Anterior cingulate cortex (tissue), 58 donors: ENCODE results near the gene DIS3L2.

Source experiments
- DNase-seq, 58 donors: peaks; one replicate each; lab custom pipeline; 2025; lab: John Stamatoyannopoulos, UW

Gene DIS3L2

DNA sequence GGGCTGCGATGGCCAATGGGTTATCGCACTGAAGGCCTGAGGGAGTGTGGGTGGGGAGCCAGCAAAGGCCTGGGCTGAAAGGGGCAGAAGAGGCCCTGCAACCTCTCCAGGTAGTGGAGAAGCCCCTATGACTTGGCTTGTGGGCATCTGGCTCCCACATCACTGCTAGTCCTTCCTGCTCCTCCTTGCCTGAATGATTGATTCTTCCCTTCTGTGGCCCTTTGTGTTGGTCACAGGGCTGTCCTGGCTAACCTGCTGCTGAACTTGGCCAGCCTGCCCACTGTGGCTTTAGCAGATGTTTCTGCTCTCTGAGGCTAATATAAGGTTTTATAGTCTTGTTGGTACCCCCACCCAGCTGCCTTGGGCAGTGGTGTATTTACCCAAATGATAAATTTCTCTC is 280.8 kb downstream of the DIS3L2 start:
- DNase-seq: no peak

- DNase-seq: no peak
These were observed 283.6 kb downstream of the DIS3L2 start for GRCh38 chr2:232245111-232245510.

GRCh38 chr2:232246245-232246644 is 284.7 kb downstream of the DIS3L2 start:
- no peak for DNase-seq

DNA sequence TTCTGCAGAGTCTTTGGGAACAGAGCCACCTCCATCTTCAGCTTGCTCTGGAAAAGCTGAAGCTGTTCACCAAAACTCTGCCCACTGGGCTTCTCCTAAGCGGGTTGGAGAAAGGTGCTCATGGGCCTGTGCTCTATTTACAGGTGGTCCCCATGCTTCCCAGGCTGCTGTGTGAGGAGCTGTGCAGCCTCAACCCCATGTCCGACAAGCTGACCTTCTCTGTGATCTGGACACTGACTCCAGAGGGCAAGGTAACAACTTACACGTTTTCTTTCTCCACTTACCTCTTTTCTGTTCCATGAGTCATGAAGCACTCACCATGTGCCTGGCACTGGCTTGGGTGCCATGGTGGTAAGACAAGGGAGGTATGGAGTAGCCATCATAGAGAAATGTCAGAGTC is 287.6 kb downstream of the DIS3L2 start:
- no peak for DNase-seq

DNA sequence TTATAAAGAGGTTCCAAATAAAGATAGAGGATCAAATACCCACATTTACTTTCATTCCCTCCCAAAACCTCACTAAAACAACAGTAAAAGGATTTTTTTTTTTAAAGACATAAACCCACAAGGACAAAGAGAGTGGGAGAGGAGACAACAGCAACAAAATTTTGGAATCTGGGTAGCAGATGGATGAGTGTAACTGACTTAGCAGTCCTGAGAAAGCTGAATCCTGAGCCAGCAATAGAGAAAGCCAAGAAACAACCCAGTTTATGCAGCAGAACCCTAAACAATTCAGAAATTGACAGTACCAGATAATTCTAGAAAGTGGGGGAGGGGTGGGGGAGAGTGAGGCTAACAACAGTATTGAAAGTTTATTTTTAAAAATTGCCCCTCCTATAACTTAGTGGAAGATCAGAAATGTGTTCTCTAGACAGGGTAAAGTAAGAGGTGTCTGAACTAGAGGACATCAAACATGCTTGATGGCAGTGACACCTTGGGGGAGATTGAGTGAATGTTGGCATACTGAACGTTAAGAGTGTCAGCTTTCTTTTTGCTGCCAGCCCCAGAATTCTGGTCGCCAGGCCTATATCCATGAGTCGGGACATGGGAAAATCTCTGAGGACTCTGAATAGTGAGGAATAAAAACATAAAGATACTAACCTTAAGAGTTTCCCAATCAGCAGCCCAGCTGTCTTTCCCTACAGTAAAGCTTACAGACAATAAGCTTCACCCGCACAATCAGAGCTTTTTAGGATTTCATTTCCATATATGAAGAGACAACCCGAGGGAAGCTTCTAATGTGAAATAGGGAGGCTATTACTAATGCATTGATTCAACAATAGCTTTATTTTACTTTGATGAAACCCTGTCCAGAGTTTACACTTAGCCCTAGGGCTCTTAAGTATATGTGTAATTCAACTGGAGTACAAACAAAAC is 289.0 kb downstream of the DIS3L2 start:
- DNase-seq: no peak

DNA sequence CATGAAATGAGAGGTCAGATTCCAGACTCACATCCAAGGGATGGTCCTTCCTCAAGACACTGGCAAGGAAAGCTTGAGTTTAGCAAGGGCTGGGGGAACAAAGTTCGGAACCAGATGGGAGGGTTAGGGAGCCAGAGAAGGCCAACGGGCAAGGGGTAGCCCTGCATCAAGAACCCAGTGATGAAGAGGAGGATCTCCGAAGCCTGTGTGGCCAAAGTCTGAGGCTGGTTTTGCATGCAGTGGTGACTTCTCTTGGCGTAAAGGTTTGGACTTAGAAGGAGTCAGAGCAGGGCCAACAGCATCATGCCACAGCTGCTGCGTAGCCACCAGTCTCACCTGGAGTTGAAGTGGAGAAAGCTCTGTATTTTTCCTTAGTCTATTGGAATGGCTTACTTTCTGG is 293.5 kb downstream of the DIS3L2 start:
- no peak for DNase-seq

GRCh38 chr2:232260075-232260474 is 298.6 kb downstream of the DIS3L2 start:
- DNase-seq: peak in 1 of 58 donors; percentile 40

DNA sequence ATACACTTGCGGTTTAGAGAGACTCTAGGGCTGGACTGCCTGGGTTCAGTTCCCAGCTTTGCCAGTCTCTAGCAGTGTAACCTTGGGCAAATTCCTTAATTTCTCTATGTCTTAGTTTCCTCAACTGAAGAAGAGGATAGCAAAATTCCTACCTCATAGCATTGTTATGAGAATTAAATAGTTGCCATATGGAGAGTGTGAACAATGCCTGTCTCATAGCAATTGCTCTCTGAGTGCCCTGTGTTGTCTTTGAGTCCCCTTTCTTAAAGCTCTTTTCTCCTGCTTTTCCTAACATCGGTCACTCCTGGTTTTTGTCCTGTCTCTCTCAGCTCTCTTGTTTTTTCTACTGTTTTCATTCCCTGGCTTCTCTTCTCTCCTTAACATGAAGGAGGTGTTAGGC is 300.3 kb downstream of the DIS3L2 start:
- no peak for DNase-seq

- no peak for DNase-seq
These were observed 301.8 kb downstream of the DIS3L2 start for GRCh38 chr2:232263295-232263694.

GRCh38 chr2:232264081-232264480 is 302.6 kb downstream of the DIS3L2 start:
- DNase-seq: no peak

DNA sequence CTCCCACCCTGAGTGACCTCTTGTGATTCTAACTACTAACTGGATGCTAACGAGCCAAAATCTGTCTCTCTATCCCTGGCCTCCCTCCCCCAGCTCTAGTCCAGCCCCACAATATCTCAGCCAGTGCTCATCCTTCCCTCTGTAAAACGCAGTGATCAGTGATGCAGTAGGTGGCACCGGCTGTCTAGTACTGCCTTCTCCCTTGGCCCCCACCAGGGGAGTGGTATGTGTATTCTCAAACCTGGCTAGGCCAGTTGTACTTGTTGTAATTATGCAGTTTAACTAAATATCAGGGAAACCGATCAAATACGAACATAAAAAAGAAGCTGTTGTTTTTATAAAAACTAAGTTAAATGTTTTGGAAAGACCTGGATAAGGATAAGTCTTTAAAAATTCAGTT is 303.8 kb downstream of the DIS3L2 start:
- no peak for DNase-seq

DNA sequence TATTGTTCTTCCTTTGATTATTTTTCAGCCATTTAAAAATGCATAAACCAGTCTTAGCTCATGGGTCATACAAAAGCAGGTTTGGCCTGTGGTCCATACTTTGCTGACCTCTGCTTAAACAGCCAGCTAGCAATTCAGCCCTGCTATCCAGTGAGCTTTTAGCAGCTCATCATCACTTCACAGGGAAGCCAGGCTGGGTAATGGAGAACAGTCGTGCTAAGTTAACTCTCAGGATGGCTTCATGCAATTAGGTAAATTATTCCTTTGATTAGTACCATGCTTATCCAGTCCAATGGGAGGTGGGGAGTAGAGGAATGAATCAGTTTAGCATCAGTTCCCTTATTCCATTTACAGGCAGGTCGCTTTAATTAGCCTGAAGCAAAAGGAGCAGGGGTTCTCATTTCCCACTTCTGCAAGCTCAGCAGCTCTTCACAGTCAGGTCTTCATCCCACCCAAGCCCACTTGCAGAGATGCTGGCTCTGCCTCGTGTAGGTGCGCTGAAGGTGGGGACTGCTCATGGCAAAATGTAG is 307.2 kb downstream of the DIS3L2 start:
- DNase-seq: no peak

DNA sequence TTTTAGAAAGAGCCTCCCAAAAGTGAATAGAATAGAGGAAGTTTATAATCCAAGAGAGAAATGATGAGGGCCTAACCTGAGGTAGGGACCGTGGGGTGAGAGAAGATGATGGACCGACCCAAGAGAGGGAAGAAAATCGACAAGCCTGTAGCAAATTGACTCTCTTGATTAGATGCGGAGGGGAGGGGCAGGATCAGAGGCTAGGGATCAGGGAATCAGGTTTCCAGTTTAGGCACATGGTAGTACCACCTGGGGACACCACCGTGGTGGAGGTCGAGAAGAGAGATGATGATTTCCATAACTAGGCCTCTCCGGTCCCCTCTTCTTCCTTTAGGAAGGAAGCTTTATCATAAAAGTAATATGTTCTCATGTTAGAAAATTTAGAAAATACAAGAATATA is 308.4 kb downstream of the DIS3L2 start:
- no peak for DNase-seq

DNA sequence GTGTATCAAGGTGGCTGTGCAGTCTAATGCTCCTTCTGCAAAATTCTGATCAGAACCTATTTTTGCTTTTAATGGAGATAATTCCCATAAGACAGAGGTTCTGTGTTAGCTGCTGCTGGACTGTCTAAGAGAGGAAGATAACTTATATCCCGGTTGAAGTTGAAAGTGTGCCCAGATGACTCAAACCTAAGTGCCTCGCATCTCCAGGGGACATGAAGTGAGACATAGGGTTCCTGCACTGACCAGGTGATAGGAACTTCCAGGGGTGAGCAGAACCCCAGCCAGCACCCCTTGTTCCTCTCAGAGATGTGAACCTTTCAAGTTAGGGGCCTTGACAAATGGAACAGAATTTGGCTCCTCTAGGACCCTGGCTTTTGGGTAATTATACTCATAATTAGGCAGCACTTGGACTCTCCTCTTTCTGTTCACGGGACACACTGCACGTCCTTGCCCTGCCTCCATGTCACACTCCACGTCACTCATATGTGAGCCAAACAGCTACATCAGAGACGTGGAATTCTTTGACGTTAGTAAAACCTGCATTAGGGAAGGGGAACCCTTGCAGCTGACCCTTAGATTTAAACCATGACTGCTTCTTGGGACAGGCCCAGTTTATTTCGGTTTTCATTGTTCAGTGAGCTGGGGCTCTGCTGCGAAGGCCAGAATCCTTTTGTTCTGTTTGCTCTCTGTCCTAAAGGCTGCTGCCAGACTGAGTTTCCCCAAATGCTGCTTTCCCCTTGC is 312.6 kb downstream of the DIS3L2 start:
- DNase-seq: no peak

- no peak for DNase-seq
These were observed 314.2 kb downstream of the DIS3L2 start for GRCh38 chr2:232275670-232276069.

DNA sequence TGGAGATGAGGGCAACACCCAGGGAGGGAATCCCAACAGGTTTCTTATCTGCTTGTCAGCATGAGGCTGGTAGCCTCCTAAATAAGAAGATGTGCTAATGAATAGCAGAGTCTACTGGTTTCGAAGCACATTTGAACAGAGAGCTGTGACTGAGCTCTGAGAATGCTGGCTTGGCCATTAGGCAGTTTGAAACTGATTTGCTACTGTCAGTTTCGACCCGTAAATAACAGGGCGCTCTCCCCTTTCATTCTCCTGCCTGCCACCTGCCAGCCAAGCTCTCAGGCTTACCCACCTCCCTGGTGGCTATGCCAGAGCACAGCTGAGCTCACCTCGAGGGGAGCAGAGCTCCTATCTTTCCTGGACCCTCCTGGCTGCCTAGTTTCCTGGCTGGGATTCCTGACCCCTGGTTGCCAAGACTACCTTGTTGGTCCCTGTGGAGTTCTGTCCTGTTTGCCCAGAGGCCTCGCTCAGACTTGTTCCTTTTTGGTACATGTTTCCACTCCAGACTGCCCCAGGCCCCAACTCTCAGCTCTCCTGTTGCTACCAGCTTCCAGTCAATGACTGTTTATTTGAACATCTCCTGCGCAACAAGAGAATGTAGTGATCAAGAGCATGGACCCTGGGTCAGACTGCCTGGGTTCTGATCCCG is 314.7 kb downstream of the DIS3L2 start:
- no peak for DNase-seq

DNA sequence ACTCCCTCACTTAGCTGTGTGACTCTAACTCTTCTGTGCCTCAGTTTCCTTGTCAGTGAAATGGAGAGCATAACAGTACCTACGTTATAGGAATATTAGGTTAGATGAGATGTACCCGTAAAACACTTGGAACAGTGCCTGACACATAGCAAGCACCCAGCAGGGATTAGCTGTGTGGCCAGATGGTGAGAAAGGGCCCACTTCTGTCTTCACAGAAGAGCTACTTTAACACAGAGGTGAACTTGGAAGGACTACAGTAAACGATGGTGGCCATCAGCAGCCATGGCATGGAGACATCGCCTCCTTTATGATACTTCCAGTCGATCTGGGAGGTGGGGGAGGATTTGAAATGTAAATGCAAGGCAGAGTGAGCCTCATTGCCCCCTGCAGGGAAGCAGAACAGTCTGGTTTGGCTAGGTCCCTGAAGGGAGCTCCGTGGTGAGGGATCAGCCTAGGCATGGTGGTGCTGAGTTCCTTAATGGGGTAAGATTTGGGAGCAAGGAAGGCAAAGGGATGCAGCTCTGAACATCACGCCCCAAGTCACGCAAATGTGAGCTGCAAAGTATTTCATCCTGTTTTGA is 315.3 kb downstream of the DIS3L2 start:
- no peak for DNase-seq

DNA sequence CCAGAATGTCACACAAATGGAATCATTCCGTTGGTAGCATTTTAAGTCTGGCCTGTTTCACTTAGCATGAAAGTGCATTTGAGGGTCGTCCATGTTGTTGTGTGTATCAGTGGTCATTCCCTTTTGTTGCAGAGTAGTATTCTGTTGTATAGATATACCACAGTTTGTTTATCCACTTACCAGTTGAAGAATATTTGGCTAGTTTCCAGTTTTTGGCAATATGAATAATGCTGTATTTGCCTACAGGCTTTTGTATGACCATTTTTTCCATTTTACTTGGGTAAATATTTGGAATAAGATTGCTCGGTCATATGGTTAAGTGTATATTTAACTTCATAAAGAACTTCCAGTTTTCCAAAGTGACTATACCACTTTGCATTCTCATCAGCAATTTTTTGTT is 317.0 kb downstream of the DIS3L2 start:
- no peak for DNase-seq

GRCh38 chr2:232280341-232280740 is 318.8 kb downstream of the DIS3L2 start:
- no peak for DNase-seq

DNA sequence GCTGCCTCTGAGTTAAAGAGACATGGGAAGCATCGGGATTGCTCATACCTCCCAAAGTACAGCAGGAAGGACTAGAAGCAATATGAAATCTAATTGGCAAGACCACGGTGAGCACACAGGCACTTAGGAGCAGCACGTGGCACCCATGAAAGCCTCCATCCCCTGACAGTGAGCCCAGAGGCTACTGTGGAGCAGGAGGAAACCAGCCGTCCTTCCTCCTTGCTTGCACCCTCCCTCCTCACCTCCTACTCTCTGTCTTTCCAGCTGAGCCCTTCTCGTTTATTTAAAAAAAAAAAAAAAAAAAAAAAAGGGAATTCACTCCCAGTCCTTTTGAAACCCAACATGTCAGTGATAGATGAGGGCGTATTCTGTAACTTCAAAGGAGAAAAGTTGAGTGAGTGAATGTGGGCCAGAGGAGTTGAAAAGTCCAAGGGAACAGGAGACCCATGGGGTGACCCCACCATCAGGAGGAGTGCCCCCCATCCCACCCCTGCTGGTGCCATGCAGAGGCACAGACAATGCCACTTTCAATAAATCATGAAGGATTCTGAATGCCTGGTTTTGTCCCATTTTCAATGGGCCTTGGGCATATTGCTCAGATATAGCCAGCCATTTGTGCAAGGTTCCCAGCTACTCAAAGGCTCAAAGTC is 320.5 kb downstream of the DIS3L2 start:
- DNase-seq: no peak
